ENCODE results near the gene PTGES. TPM values are rescaled to one million over a fixed set of nuclear protein-coding genes. Genes with fewer than 3 reads are reported as not detected.

Gene PTGES
- total RNA-seq, 1 experiment from 2014 or later = 2.4 TPM

DNA sequence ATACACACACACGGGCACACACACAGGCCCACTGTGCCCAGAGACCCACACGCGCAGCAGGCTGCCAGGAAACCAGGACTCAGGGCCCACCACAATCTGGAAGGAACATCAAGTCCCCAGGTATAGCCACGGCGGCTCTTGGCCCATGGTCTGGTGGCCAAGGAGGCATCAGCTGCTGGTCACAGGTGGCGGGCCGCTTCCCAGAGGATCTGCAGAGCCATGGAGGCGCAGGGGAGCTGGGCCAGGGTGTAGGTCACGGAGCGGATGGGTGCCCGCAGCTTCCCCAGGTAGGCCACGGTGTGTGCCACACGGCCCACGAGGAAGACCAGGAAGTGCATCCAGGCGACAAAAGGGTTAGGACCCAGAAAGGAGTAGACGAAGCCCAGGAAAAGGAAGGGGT lies 13.4 kb downstream of the PTGES start:
- Histone ChIP-seq H2BK20ac (ENCODE audit: low read depth, low read length, poor library complexity, severe bottlenecking) (no peak overlapping the region), H2AFZ (ENCODE audit: low read length) (no peak overlapping the region), H3K14ac (ENCODE audit: insufficient read depth, low read length) (no peak overlapping the region), H4K5ac (ENCODE audit: insufficient read length, low read depth, low read length) (no peak overlapping the region), H3K27me3 (ENCODE audit: insufficient read depth, low read length) (no peaks in the 10 kb centered on the region), H3K4me2 (ENCODE audit: insufficient read depth, insufficient read length, low read length) (no peak overlapping the region), H3K27ac (ENCODE audit: insufficient read length, low read depth, low read length) (no peak overlapping the region), H3K79me2 (ENCODE audit: insufficient read depth, low read length) (no peaks in the 10 kb centered on the region), H3K4me1 (ENCODE audit: insufficient read depth, low read length) (no peaks in the 10 kb centered on the region), H3K4ac (ENCODE audit: low read depth, low read length) (no peak overlapping the region), H3K79me1 (ENCODE audit: insufficient read depth, low read depth, low read length, poor library complexity, severe bottlenecking) (no peaks in the 10 kb centered on the region), H2BK5ac (ENCODE audit: insufficient read length, low read length) (no peak overlapping the region), H3T11ph (ENCODE audit: low read length) (no peak overlapping the region), H4K8ac (replicated peaks; ENCODE audit: insufficient read length, low read depth, low read length) (no peak overlapping the region), H3K9me3 (ENCODE audit: control insufficient read depth, low read depth, low read length) (no peaks in the 10 kb centered on the region), H2AK5ac (ENCODE audit: insufficient read length, low read length) (no peak overlapping the region), H2BK12ac (ENCODE audit: insufficient read length, low read depth, low read length) (no peak overlapping the region), H2BK15ac (ENCODE audit: low read depth, low read length) (no peak overlapping the region; the same call in 1 of the 2 replicates), H3K56ac (ENCODE audit: insufficient read length, low read depth, low read length) (no peak overlapping the region), H3K18ac (ENCODE audit: insufficient read length, low read depth, low read length) (no peak overlapping the region), H3K23ac (ENCODE audit: insufficient read length, low read depth, low read length) (no peak overlapping the region), H3K23me2 (ENCODE audit: insufficient read length, low read depth, low read length, poor library complexity, severe bottlenecking) (peaks cover 4% of the 10 kb centered on the region), H4K20me1 (ENCODE audit: control insufficient read depth, insufficient read depth, insufficient read length) (no peaks in the 10 kb centered on the region), H3K9ac (ENCODE audit: extremely low read depth, insufficient read length, low read length) (no peak overlapping the region), H4K91ac (ENCODE audit: insufficient read length, low read depth, low read length) (no peak overlapping the region), H2BK120ac (ENCODE audit: low read depth, low read length, poor library complexity, severe bottlenecking) (no peak overlapping the region)
- Mint-ChIP-seq H3K4me3 (no peak overlapping the region), H3K9me3 (no peaks in the 10 kb centered on the region), H3K27ac (no peak overlapping the region; a peak in 1 of 7 replicates), H3K27me3 (ENCODE audit: low read depth) (peaks cover 12% of the 10 kb centered on the region), H3K4me1 (peaks cover 2 to 5% of the 10 kb centered on the region in 2 experiments; a peak in 3 of 4 replicates), H3K36me3 (ENCODE audit: insufficient read depth in 1 of 3, low read depth in 3 of 3) (no peaks in the 10 kb centered on the region)
- TF ChIP-seq, protein P1, sequence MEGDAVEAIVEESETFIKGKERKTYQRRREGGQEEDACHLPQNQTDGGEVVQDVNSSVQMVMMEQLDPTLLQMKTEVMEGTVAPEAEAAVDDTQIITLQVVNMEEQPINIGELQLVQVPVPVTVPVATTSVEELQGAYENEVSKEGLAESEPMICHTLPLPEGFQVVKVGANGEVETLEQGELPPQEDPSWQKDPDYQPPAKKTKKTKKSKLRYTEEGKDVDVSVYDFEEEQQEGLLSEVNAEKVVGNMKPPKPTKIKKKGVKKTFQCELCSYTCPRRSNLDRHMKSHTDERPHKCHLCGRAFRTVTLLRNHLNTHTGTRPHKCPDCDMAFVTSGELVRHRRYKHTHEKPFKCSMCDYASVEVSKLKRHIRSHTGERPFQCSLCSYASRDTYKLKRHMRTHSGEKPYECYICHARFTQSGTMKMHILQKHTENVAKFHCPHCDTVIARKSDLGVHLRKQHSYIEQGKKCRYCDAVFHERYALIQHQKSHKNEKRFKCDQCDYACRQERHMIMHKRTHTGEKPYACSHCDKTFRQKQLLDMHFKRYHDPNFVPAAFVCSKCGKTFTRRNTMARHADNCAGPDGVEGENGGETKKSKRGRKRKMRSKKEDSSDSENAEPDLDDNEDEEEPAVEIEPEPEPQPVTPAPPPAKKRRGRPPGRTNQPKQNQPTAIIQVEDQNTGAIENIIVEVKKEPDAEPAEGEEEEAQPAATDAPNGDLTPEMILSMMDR (conservative IDR thresholded peaks at IDR 0.05) = no peak
- no peak for DNase-seq
- WGBS (ENCODE audit: extremely low coverage, insufficient read length, low lambda C conversion rate) = no CpG with 5 or more reads among the region's 16 CpGs

Data from H9 (cell line).